ENCODE data around the gene PLCXD1.
"Not testable (repeated sequence)": the region's sequence is repeated elsewhere in the genome, so short reads cannot be mapped to it uniquely, and the experiment has no call there.

The PLCXD1 gene

GRCh38 chrX:264006-264405 lies 17.2 kb upstream of the PLCXD1 start:
- not testable (repeated sequence) for DNase-seq (ENCODE audit: low spot score)

GRCh38 chrX:264634-265455 lies 16.3 kb upstream of the PLCXD1 start:
- DNase-seq (ENCODE audit: low spot score): no peak

GRCh38 chrX:265502-265901 lies 15.7 kb upstream of the PLCXD1 start:
- no peak for DNase-seq (ENCODE audit: low spot score)

GRCh38 chrX:267771-268261 lies 13.4 kb upstream of the PLCXD1 start:
- no peak for DNase-seq (ENCODE audit: low spot score)

- no peak for DNase-seq (ENCODE audit: low spot score)
Observed at GRCh38 chrX:270848-271367, 10.3 kb upstream of the PLCXD1 start.

- no peak for DNase-seq (ENCODE audit: low spot score)
Observed at GRCh38 chrX:274904-275475, 6.2 kb upstream of the PLCXD1 start.

- no peak for DNase-seq (ENCODE audit: low spot score)
Observed at GRCh38 chrX:275476-275966, 5.7 kb upstream of the PLCXD1 start.

- DNase-seq (ENCODE audit: low spot score): peak; percentile 93
Observed at GRCh38 chrX:275967-276580, 5.1 kb upstream of the PLCXD1 start.

GRCh38 chrX:276581-277201 lies 4.5 kb upstream of the PLCXD1 start:
- peak; percentile 75 for DNase-seq (ENCODE audit: low spot score)

GRCh38 chrX:279757-280604 lies 1.2 kb upstream of the PLCXD1 start:
- not testable (repeated sequence) for DNase-seq (ENCODE audit: low spot score)

- DNase-seq (ENCODE audit: low spot score): not testable (repeated sequence)
Observed at GRCh38 chrX:280722-281121, 459 bp upstream of the PLCXD1 start.

- not testable (repeated sequence) for DNase-seq (ENCODE audit: low spot score)
Observed at GRCh38 chrX:282000-282681, 960 bp downstream of the PLCXD1 start.

- DNase-seq (ENCODE audit: low spot score): peak; percentile 93
Observed at GRCh38 chrX:283115-283845, 2.1 kb downstream of the PLCXD1 start.

- DNase-seq (ENCODE audit: low spot score): no peak
Observed at GRCh38 chrX:285076-285677, 4.0 kb downstream of the PLCXD1 start.

- no peak for DNase-seq (ENCODE audit: low spot score)
Observed at GRCh38 chrX:287670-288069, 6.5 kb downstream of the PLCXD1 start.

GRCh38 chrX:288561-288991 lies 7.4 kb downstream of the PLCXD1 start:
- DNase-seq (ENCODE audit: low spot score): no peak

- DNase-seq (ENCODE audit: low spot score): no peak
Observed at GRCh38 chrX:290476-291166, 9.4 kb downstream of the PLCXD1 start.

- DNase-seq (ENCODE audit: low spot score): no peak
Observed at GRCh38 chrX:291411-291901, 10.3 kb downstream of the PLCXD1 start.

All from AG08395 (cell line).